Left lung (tissue), 10 donors: Measurements from ENCODE around the gene TIFAB. TPM values are rescaled to one million over a fixed set of nuclear protein-coding genes. Genes with fewer than 3 reads are reported as not detected.

Experiments used
- ATAC-seq: fragments of 200-7000 bp; cut with Tn5 transposase; one replicate; pipeline ENCODE4 v1.9.1; 2020; ENCODE audit warnings: moderate library complexity
- DNase-seq, 4 donors: peaks; one replicate each; pipeline ENCODE4 v3.0.0-alpha.2; 2013 to 2020
- H3K27ac ChIP-seq, 2 donors: fragments of 200-600 bp; sonication (generic) in 1 of 2; one replicate each; pipeline versions ENCODE4 v1.5.0 to v1.8.0; 2020 to 2021
- H3K27me3 ChIP-seq, 2 donors: fragments of 200-600 bp; sonication (generic) in 1 of 2; one replicate each; pipeline versions ENCODE4 v1.5.0 to v1.8.0; 2020 to 2021
- H3K36me3 ChIP-seq, 2 donors: fragments of 200-600 bp; sonication (generic) in 1 of 2; one replicate each; pipeline versions ENCODE4 v1.5.0 to v1.8.0; 2020 to 2021
- H3K4me1 ChIP-seq, 2 donors: fragments of 200-600 bp; one replicate each; pipeline ENCODE4 v1.8.0; 2021
- H3K4me3 ChIP-seq, 2 donors: fragments of 200-600 bp; sonication (generic) in 1 of 2; one replicate each; pipeline versions ENCODE4 v1.5.0 to v1.8.0; 2020 to 2021; ENCODE audit warnings: mild to moderate bottlenecking in 1 of 2
- H3K9me3 ChIP-seq, 2 donors: fragments of 200-600 bp; sonication (generic) in 1 of 2; one replicate each; pipeline versions ENCODE4 v1.5.0 to v1.8.0; 2020 to 2021
- intact Hi-C, 2 donors: fragments of 100-400 bp; cut with DNase I; formaldehyde crosslinking; loops; one replicate each; pipeline versions ENCODE4 v1.11.2 to v1.14.2; 2022
- polyA plus RNA-seq, 6 donors: library from polyadenylated mRNA; unstranded; fragments of 120-200 nt; gene quantifications; one replicate each; pipeline ENCODE4 v1.2.1, GENCODE V29; 2013; ENCODE audit not compliant: insufficient read length in 6 of 6
- total RNA-seq, 2 donors: library from RNA; stranded (reverse); fragmentation: NEBNext Ultra II Directional; extraction: Animal tissue kit (Norgen Biotek cat#: 25700); gene quantifications; one replicate each; pipeline ENCODE4 v1.2.1, GENCODE V29; 2021
- TF ChIP-seq, protein P1 (sequence below), 2 donors: fragments of 200-600 bp; sonication (generic) in 1 of 2; IDR thresholded peaks; one replicate each; pipeline versions ENCODE4 v1.5.0 to v1.8.0; 2021; ENCODE audit warnings: antibody characterized with exemption in 2 of 2
- donor health status: DM: no; HTN: yes; CAD: no.
- donor health status: DM: no; HTN: no; CAD: no.

Gene TIFAB
- total and polyA plus RNA-seq, 8 donors = 0.03 to 0.47 (median 0.36) TPM

DNA sequence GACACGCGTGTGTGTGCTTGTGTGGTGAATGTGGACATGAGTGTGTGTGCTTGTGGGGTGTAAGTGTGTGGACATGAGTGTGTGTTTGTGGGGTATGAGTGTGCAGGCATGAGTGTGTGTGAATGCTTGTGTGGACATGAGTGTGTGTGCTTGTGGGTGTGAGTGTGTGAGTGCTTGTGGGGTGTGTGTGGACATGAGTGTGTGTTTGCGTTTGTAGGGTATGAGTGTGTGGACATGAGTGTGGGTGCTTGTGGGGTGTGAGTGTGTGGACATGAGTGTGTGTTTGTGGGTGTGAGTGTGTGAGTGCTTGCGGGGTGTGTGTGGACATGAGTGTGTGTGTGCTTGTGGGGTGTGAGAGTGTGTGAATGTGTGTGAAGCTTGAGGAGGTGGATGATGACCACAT lies 29.8 kb upstream of the TIFAB start:
- intact Hi-C loops = no loop called here
- H3K36me3 ChIP-seq = no peaks in the 10 kb centered on the region
- no peaks in the 10 kb centered on the region for H3K4me1 ChIP-seq
- no peak overlapping the region for H3K4me3 ChIP-seq
- DNase-seq (no peak), ATAC-seq (no peak)
- H3K27me3 ChIP-seq = peaks cover 9 to 77% of the 10 kb centered on the region in 2 donors
- H3K27ac ChIP-seq = no peak overlapping the region
- no peaks in the 10 kb centered on the region for H3K9me3 ChIP-seq
- TF ChIP-seq, protein P1, sequence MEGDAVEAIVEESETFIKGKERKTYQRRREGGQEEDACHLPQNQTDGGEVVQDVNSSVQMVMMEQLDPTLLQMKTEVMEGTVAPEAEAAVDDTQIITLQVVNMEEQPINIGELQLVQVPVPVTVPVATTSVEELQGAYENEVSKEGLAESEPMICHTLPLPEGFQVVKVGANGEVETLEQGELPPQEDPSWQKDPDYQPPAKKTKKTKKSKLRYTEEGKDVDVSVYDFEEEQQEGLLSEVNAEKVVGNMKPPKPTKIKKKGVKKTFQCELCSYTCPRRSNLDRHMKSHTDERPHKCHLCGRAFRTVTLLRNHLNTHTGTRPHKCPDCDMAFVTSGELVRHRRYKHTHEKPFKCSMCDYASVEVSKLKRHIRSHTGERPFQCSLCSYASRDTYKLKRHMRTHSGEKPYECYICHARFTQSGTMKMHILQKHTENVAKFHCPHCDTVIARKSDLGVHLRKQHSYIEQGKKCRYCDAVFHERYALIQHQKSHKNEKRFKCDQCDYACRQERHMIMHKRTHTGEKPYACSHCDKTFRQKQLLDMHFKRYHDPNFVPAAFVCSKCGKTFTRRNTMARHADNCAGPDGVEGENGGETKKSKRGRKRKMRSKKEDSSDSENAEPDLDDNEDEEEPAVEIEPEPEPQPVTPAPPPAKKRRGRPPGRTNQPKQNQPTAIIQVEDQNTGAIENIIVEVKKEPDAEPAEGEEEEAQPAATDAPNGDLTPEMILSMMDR (IDR thresholded peaks at IDR 0.05) = no peak

DNA sequence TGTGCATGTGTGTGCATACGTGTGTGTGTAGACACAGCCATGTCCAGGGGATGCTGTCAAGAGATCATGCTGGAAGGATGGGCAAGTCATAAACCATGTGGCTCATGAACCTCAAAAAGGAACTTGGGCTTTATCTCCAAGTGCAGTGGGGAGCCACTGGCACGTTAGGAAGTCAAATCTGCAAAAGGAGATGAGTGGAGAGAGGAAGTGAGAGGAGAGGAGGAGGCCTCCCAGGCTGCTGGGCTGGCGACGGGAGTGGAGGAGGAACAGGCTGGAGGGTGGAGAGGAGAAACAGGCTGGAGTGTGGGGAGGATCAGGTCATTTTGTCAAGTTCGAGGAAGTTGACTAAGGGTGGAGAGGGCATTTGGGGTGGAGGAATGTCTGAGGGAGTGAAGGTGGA lies 29.2 kb upstream of the TIFAB start:
- TF ChIP-seq, protein P1 (IDR thresholded peaks at IDR 0.05) = no peak
- no peak overlapping the region for H3K27ac ChIP-seq
- H3K4me1 ChIP-seq = no peaks in the 10 kb centered on the region
- peaks cover 9 to 78% of the 10 kb centered on the region in 2 donors for H3K27me3 ChIP-seq
- no peak overlapping the region for H3K4me3 ChIP-seq
- DNase-seq (no peak), ATAC-seq (peak; percentile 47)
- no peaks in the 10 kb centered on the region for H3K9me3 ChIP-seq
- intact Hi-C loops = no loop called here
- H3K36me3 ChIP-seq = no peaks in the 10 kb centered on the region

DNA sequence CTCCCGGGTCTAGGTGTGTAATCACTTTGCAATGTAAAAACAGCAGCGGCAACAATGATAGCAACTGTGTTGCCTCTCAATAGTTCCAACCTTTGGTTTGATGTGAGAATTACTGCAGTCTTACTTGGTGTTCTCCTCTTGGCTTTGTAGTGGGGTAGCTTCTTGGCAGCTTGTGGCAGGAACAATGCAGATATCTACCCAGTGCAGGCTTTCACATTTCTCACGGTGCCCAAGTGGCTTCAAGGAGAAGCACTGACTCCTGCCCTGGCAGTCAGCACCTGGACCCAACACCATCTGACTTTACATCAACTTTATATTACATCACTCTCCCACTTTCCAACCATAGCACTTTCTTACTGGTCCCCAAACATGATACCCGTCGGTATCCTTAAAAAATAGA lies 28.4 kb upstream of the TIFAB start:
- Histone ChIP-seq H3K9me3 (no peaks in the 10 kb centered on the region), H3K36me3 (no peaks in the 10 kb centered on the region), H3K27ac (no peak overlapping the region), H3K4me3 (no peak overlapping the region), H3K4me1 (no peaks in the 10 kb centered on the region), H3K27me3 (peaks cover 6 to 77% of the 10 kb centered on the region in 2 donors)
- TF ChIP-seq, protein P1 (IDR thresholded peaks at IDR 0.05) = no peak
- DNase-seq (no peak), ATAC-seq (no peak)
- intact Hi-C loops = no loop called here

DNA sequence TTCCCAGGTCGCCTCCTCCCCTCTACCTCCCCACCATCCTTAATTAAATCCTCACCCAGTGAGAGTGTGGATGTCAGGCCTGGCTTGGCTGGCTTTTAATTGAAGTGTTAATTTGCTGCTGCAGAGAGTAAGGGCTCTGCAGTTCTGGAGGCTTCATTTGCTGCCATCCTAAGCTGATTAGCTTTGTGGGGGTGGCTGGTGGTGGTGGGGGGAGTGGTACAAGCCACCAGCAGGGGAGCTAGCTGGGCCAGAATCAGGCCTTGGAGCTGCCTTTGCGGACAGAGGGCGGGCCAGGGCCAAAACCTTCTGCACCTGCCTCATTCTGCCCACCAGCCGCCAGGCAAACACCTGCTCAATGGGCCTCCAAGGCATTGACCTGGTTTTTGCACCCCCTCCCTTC lies 26.8 kb upstream of the TIFAB start:
- ATAC-seq (no peak), DNase-seq (no peak)
- no peak overlapping the region for H3K4me3 ChIP-seq
- TF ChIP-seq, protein P1 (IDR thresholded peaks at IDR 0.05) = no peak
- no peaks in the 10 kb centered on the region for H3K4me1 ChIP-seq
- H3K27me3 ChIP-seq = peaks cover 4 to 74% of the 10 kb centered on the region in 2 donors
- intact Hi-C loops = no loop called here
- H3K36me3 ChIP-seq = no peaks in the 10 kb centered on the region
- H3K9me3 ChIP-seq = no peaks in the 10 kb centered on the region
- H3K27ac ChIP-seq = no peak overlapping the region

DNA sequence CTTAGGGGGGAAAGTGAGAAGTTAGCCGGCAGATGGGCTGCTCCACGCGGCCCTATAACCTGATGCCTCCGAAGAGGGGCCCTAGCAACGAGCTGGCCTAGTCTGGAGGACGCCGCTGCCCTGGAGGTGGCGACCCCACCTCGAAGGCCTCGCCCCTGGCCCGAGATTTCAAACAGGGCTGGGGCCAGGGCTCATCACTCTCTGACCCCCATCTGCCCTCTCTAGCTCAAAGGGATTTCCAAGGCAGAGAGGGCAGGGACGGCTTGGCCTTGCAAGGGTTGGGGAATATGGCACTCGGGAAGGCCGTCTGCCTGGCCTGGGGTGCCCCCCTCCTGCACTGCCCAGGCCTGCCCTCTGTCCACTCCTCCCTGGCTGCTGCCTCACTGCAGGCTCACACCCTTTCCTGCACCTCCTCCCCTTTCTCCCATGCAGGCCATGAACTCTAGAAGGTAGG lies 25.5 kb upstream of the TIFAB start:
- H3K4me1 ChIP-seq = no peaks in the 10 kb centered on the region
- ATAC-seq (no peak), DNase-seq (no peak)
- intact Hi-C loops = no loop called here
- H3K9me3 ChIP-seq = no peaks in the 10 kb centered on the region
- H3K27me3 ChIP-seq = peaks cover 4 to 79% of the 10 kb centered on the region in 2 donors
- H3K36me3 ChIP-seq = no peaks in the 10 kb centered on the region
- H3K4me3 ChIP-seq = no peak overlapping the region
- TF ChIP-seq, protein P1 (IDR thresholded peaks at IDR 0.05) = no peak
- no peak overlapping the region for H3K27ac ChIP-seq
